ENCODE data around the gene ARHGEF17.

Gene ARHGEF17

DNA sequence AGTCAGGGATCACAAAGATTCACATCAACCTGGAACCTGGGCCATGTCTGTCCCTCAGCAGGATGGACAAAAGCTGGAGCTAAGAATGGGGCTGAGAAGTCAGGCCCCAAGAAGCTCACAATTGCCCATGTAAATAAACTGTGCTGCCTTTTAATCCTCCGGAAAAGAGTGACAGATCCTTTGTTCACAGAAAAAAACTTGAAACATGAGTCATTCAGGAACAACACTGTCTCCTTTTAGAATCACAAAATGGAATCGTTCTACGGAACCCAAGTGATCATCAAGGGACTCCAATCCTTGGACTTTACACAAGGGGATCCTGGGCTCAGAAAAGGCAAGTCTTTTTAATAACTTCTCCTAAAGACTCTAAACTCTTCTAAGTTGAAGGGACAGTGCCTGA lies 104.2 kb downstream of the ARHGEF17 start:
- Mint-ChIP-seq H3K4me3 (no peak overlapping the region), H3K27me3 (no peaks in the 10 kb centered on the region), H3K4me1 (peaks cover 3% of the 10 kb centered on the region), H3K9me3 (no peaks in the 10 kb centered on the region), H3K27ac (peak overlapping the region; percentile 6), H3K36me3 (peaks cover 16% of the 10 kb centered on the region)
- ATAC-seq (ENCODE audit: low read depth): no peak
- DNase-seq (ENCODE audit: low spot score in 2 of 2): no peak

DNA sequence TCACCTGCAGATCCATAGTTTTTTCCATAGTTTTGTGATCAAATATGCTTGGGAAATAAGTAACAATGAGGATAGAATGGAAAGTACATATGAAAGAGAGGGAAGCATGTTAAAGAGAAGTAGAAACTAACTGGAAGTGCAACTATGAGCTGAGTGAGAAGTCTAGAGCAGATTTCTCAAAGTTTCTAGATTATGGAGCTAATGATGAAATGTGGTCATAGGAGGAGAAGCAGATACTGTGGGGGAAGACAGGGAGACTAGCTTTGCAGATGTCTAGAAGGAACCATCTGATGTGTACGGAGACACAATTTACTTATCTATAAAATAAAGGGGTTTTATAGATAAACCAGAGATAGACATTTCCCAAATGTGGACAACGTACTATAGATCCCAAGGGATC lies 105.2 kb downstream of the ARHGEF17 start:
- DNase-seq (ENCODE audit: low spot score in 2 of 2) (no peak), ATAC-seq (ENCODE audit: low read depth) (no peak)
- H3K4me1 Mint-ChIP-seq: peaks cover 3% of the 10 kb centered on the region
- H3K4me3 Mint-ChIP-seq: no peak overlapping the region
- H3K9me3 Mint-ChIP-seq: peaks cover 2% of the 10 kb centered on the region
- peaks cover 19% of the 10 kb centered on the region for H3K36me3 Mint-ChIP-seq
- no peaks in the 10 kb centered on the region for H3K27me3 Mint-ChIP-seq
- H3K27ac Mint-ChIP-seq: peak overlapping the region; percentile 3

DNA sequence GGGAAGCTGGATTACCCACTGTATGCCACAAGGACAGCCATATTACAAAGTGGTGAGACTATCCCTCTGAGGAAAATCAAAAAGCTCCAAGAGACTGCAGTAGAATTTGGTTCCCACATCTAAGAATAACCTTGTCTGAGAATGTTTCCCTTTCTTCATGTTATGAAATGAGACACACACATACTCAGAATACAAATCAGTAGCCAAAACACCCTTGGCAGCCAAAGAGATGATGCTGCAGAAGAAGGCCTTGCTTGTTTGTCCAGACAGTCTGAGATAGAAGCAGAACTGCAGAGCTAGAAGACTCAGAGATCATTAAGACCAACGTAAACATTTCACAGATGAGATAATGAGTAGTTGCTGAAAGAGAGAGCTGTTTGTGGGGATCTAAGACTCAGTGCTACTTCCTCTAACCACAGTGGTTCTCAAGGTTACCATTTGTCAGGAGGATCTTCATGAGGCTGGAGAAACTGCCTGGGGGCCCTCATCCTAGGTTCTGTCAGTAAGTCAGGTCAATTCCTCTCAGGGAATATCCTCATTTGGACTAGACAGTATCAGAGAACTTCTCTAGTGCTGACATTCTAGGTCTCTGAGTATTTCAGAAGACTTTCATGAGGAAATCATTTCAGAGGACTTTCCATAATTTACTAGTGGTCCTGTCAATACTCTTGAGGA lies 107.0 kb downstream of the ARHGEF17 start:
- H3K27ac Mint-ChIP-seq: peak overlapping the region; percentile 53
- DNase-seq (ENCODE audit: low spot score in 2 of 2) (no peak), ATAC-seq (ENCODE audit: low read depth) (no peak)
- H3K9me3 Mint-ChIP-seq: peaks cover 2% of the 10 kb centered on the region
- no peak overlapping the region for H3K4me3 Mint-ChIP-seq
- peaks cover 3% of the 10 kb centered on the region for H3K4me1 Mint-ChIP-seq
- H3K27me3 Mint-ChIP-seq: no peaks in the 10 kb centered on the region
- H3K36me3 Mint-ChIP-seq: peaks cover 24% of the 10 kb centered on the region

GRCh38 chr11:73415854-73416615 lies 108.0 kb downstream of the ARHGEF17 start:
- no peak overlapping the region for H3K4me3 Mint-ChIP-seq
- H3K27ac Mint-ChIP-seq: peak overlapping the region; percentile 53
- ATAC-seq (ENCODE audit: low read depth): no peak
- H3K36me3 Mint-ChIP-seq: peaks cover 25% of the 10 kb centered on the region
- H3K4me1 Mint-ChIP-seq: peaks cover 3% of the 10 kb centered on the region
- H3K9me3 Mint-ChIP-seq: peaks cover 2% of the 10 kb centered on the region
- H3K27me3 Mint-ChIP-seq: no peaks in the 10 kb centered on the region
- no peak for DNase-seq (ENCODE audit: low spot score in 2 of 2)

DNA sequence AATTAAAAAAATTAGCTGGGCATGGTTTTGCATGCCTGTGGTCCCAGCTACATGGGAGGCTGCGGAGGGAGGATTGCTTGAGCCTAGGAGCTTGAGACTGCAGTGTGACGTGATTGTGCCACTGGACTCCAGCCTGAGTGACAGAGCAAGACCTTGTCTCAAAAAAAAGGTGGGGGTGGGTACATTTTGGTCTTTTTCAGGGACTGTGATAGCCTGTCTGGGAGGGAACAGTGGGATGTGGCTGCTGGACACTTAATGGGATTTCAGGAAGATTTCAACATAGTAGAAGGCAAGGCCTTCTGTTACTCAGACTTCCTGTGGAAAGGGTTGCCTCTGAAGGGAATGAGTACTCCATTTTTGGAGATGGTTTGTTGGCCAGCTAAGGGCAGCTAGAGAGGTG lies 108.7 kb downstream of the ARHGEF17 start:
- Mint-ChIP-seq H3K9me3 (peaks cover 2% of the 10 kb centered on the region), H3K4me1 (peaks cover 3% of the 10 kb centered on the region), H3K4me3 (no peak overlapping the region), H3K27me3 (no peaks in the 10 kb centered on the region), H3K27ac (no peak overlapping the region), H3K36me3 (peaks cover 25% of the 10 kb centered on the region)
- DNase-seq (ENCODE audit: low spot score in 2 of 2) (no peak), ATAC-seq (ENCODE audit: low read depth) (no peak)

All from memory B cell (primary cell).